GM20000 (cell line): ENCODE data around the gene RETREG3.
A peak's percentile ranks its signal among the peaks of the same experiment; 100 is the strongest.

Experiments
- DNase-seq: peaks from one replicate; pipeline ENCODE4 v3.0.0; 2012; ENCODE audit warnings: low spot score
- TF ChIP-seq, protein P1 (sequence below): IDR thresholded peaks from 2 replicates; pipeline ENCODE4 v1.5.1; 2012; ENCODE audit warnings: mild to moderate bottlenecking, control low read depth; ENCODE audit errors: extremely low read depth, missing control alignments

The RETREG3 gene

DNA sequence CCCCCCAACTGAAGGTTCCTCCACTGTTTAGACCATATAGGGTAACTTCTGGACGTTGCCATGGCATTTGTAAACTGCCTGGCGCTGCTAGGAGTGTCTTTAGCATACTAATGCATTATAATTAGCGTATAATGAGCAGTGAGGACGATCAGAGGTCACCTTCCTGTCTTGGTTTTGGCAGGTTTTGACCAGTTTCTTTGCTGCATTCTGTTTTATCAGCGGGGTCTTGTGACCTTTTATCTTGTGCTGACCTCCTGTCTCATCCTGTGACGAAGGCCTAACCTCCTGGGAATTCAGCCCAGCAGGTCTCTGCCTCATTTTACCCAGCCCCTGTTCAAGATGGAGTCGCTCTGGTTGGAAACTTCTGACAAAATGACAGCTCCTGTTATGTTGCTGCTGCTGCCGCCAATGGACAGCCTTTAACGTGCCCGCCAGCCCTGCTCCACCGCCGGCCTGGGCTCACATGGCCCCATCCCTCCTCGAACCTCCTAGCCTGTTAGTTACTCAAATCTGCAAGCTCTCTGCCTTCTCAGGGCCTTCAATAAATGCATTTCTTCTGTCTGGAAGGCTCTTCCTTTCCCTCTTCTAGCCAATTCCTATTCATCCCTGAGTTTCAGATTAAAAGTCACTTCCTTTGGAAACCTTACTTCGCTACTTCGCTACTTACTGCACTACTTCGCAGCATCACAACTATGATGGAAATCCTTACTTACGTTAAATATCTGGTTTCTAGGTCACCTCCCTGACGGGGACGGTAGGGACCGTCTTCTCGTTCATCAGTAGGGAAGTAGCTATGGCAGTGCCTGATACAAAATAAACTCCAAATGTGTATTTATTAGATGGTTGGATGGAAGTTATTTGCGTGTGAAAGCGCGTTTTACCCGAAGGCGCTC is 73.8 kb downstream of the RETREG3 start:
- TF ChIP-seq, protein P1, sequence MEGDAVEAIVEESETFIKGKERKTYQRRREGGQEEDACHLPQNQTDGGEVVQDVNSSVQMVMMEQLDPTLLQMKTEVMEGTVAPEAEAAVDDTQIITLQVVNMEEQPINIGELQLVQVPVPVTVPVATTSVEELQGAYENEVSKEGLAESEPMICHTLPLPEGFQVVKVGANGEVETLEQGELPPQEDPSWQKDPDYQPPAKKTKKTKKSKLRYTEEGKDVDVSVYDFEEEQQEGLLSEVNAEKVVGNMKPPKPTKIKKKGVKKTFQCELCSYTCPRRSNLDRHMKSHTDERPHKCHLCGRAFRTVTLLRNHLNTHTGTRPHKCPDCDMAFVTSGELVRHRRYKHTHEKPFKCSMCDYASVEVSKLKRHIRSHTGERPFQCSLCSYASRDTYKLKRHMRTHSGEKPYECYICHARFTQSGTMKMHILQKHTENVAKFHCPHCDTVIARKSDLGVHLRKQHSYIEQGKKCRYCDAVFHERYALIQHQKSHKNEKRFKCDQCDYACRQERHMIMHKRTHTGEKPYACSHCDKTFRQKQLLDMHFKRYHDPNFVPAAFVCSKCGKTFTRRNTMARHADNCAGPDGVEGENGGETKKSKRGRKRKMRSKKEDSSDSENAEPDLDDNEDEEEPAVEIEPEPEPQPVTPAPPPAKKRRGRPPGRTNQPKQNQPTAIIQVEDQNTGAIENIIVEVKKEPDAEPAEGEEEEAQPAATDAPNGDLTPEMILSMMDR, result no peak
- DNase-seq, result no peak

DNA sequence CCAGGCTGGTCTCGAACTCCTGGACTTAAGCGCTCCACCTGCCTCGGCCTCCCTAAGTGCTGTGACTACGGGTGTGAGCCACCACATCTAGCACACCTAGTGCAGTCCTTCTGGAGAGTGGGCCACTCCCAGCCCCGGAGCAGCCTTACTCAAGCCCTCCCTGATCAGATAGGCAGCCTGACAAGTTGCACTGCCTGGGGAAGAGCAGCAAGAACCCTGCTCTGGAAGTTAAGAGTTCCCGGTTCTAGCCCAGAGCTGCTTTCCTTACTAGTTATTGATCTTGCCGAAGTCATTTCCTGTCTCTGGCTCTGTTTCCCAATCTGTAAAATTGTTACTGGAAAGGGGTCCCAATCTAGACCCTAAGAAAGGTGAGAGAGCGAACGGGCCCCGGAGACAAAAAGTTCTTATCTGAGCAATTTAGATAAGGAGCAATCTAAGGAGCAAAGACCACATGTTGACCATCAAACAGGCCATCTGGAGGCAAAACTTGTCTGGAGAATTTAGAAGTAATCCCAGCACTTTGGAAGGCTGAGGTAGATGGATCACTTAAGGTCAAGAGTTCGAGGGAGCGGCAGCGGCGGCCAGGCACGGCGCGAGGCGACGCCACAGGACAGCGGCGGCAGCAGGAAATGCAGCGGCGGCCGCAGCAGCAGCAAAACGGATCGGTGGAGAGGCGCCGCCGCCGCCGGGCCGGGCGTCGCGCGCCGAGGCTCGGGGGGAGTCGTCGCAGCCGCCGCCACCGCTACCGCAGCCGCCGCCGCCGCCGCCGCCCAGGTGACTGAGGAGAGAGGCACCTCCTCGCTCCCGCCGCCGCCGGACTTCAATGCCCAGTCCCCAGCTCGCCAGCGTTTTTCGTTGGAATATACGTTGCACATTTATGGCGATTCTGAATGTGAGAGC is 77.5 kb downstream of the RETREG3 start:
- TF ChIP-seq, protein P1, result peak; percentile 11
- DNase-seq, result peak; percentile 76

DNA sequence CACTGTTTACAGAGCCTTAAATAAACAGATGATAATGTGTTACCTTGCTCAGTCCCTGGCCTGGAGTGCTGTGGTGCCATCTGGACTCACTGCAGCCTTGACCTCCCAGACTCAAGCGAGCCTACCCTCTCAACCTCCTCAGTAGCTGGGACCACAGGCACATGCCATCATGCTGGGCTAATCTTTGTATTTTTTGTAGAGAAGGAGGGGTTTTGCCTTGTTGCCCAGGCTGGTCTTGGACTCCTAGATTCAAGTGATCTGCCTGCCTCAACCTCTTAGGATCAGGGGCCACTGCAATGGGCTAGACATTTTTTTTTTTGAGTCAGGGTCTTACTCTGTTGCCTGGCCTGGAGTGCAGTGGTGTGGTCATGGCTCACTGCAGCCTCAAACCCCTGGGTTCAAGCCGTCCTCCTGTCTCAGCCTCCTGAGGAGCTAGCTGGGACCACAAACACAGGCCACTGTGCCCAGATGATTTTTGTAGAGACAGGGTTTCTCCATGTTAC is 78.2 kb downstream of the RETREG3 start:
- TF ChIP-seq, protein P1, result no peak
- DNase-seq, result no peak
